IMR-90 (cell line): ENCODE data around the gene BTG2. TPM values are rescaled to one million over a fixed set of nuclear protein-coding genes. Genes with fewer than 3 reads are reported as not detected.
"Not testable (repeated sequence)": the region's sequence is repeated elsewhere in the genome, so short reads cannot be mapped to it uniquely, and the experiment has no call there.

Source experiments
- ATAC-seq: fragments of 200-7000 bp; cut with Tn5 transposase; 2 replicates; pipeline ENCODE4 v1.9.1; 2020; ENCODE audit warnings: low read depth, mild to moderate bottlenecking, moderate library complexity
- BruUV-seq: library from RNA; stranded (reverse); fragments of 400-500 nt; replicated peaks from 2 replicates; lab custom pipeline; 2021; lab: Mats Ljungman, UMichigan
- CTCF ChIA-PET: fragments of 300-600 bp; formaldehyde crosslinking; extraction: SDS; loops from one replicate; lab custom pipeline; 2021; ENCODE audit warnings: antibody characterized with exemption; lab: Yijun Ruan, JAX
- POLR2A ChIA-PET: fragments of 300-600 bp; sonication (Branson Sonifier 250); formaldehyde crosslinking; loops from one replicate; lab custom pipeline; 2022; ENCODE audit warnings: antibody characterized with exemption; ENCODE audit not compliant: unreplicated experiment; lab: Charles Lee
- DNase-seq: peaks from one replicate; pipeline ENCODE4 v3.0.0; 2013
- H2AFZ ChIP-seq: replicated peaks from 2 replicates; pipeline ENCODE3; 2013; ENCODE audit warnings: low read length, mild to moderate bottlenecking; ENCODE audit not compliant: poor library complexity
- H2AK5ac ChIP-seq: 2 replicates; pipeline ENCODE4 v1.6.1; 2013; ENCODE audit warnings: low read depth, low read length, inconsistent platforms
- H2AK9ac ChIP-seq: replicated peaks from 2 replicates; pipeline ENCODE3; 2013; ENCODE audit warnings: mild to moderate bottlenecking, low read depth, low read length, moderate library complexity; ENCODE audit not compliant: poor library complexity
- H2BK120ac ChIP-seq: 2 replicates; pipeline ENCODE4 v1.6.1; 2013; ENCODE audit warnings: low read depth, low read length, inconsistent platforms
- H2BK15ac ChIP-seq: 3 replicates; pipeline ENCODE4 v1.6.1; 2013; ENCODE audit warnings: low read depth, low read length, inconsistent platforms
- H2BK20ac ChIP-seq: 2 replicates; pipeline ENCODE4 v1.6.1; 2013; ENCODE audit warnings: low read depth, mild to moderate bottlenecking, inconsistent platforms, low read length, moderate library complexity
- H2BK5ac ChIP-seq: 2 replicates; pipeline ENCODE4 v1.6.1; 2013; ENCODE audit warnings: mild to moderate bottlenecking, low read depth, low read length, inconsistent platforms; ENCODE audit not compliant: poor library complexity, severe bottlenecking
- H3K14ac ChIP-seq: replicated peaks from 2 replicates; pipeline ENCODE4 v1.6.1; 2013; ENCODE audit warnings: low read depth, low read length, inconsistent platforms
- H3K18ac ChIP-seq: 2 replicates; pipeline ENCODE4 v1.6.1; 2013; ENCODE audit warnings: low read depth, low read length, control low read depth
- H3K23ac ChIP-seq: 2 replicates; pipeline ENCODE4 v1.6.1; 2013; ENCODE audit warnings: low read depth, low read length, inconsistent platforms
- H3K27ac ChIP-seq: 2 replicates; pipeline ENCODE4 v1.5.1; 2013; ENCODE audit warnings: mild to moderate bottlenecking, control low read depth, low read length; ENCODE audit not compliant: insufficient read depth
- H3K27me3 ChIP-seq: 2 replicates; pipeline ENCODE4 v1.6.1; 2013; ENCODE audit warnings: low read length; ENCODE audit not compliant: control insufficient read depth, insufficient read depth
- H3K36me3 ChIP-seq: 2 replicates; pipeline ENCODE4 v1.6.1; 2013; ENCODE audit warnings: low read length, mixed read lengths; ENCODE audit not compliant: control insufficient read depth, insufficient read depth
- H3K4ac ChIP-seq: 2 replicates; pipeline ENCODE4 v1.6.1; 2013; ENCODE audit warnings: low read depth, low read length, inconsistent platforms
- H3K4me1 ChIP-seq: 2 replicates; pipeline ENCODE4 v1.6.1; 2013; ENCODE audit warnings: low read length, mixed read lengths; ENCODE audit not compliant: control insufficient read depth, insufficient read depth
- H3K4me2 ChIP-seq: 2 replicates; pipeline ENCODE4 v1.6.1; 2013; ENCODE audit warnings: low read depth, mild to moderate bottlenecking, control low read depth, low read length, moderate library complexity
- H3K4me3 ChIP-seq: 2 replicates; pipeline ENCODE4 v1.5.1; 2013; ENCODE audit warnings: low read depth, mild to moderate bottlenecking, control low read depth, low read length, moderate library complexity; ENCODE audit not compliant: insufficient read depth
- H3K56ac ChIP-seq: 2 replicates; pipeline ENCODE4 v1.6.1; 2013; ENCODE audit warnings: low read length, inconsistent platforms; ENCODE audit not compliant: insufficient read depth; ENCODE audit errors: extremely low read depth
- H3K79me1 ChIP-seq, 2 experiments: 2 replicates each; pipeline ENCODE4 v1.6.1; 2013; ENCODE audit warnings: low read length in 2 of 2, inconsistent platforms in 1 of 2, low read depth in 1 of 2
- H3K9ac ChIP-seq: 2 replicates; pipeline ENCODE4 v1.6.1; 2013; ENCODE audit warnings: low read depth, low read length, control low read depth
- H3K9me1 ChIP-seq: 2 replicates; pipeline ENCODE4 v1.6.1; 2013; ENCODE audit warnings: low read length, inconsistent platforms; ENCODE audit not compliant: insufficient read depth
- H3K9me3 ChIP-seq: 2 replicates; pipeline ENCODE4 v1.6.1; 2013; ENCODE audit warnings: low read length; ENCODE audit not compliant: control insufficient read depth, insufficient read depth
- H4K20me1 ChIP-seq: 2 replicates; pipeline ENCODE4 v1.6.1; 2013; ENCODE audit warnings: low read length, inconsistent platforms; ENCODE audit not compliant: insufficient read depth
- H4K5ac ChIP-seq: 2 replicates; pipeline ENCODE4 v1.6.1; 2013; ENCODE audit warnings: mild to moderate bottlenecking, low read depth, low read length, control low read depth
- H4K8ac ChIP-seq, 2 experiments: 2 replicates each; pipeline ENCODE4 v1.6.1; 2013; ENCODE audit warnings: low read depth in 2 of 2, low read length in 2 of 2, control low read depth in 1 of 2, inconsistent platforms in 1 of 2
- H4K91ac ChIP-seq: 2 replicates; pipeline ENCODE4 v1.6.1; 2013; ENCODE audit warnings: low read depth, low read length, inconsistent platforms; ENCODE audit not compliant: insufficient read depth
- WGBS, 2 experiments: methylation state at CpG; one replicate each; pipeline versions ENCODE4 v1.1.5 to v1.1.7; 2013; ENCODE audit warnings: missing lambda C conversion rate in 2 of 2; ENCODE audit not compliant: insufficient read length in 1 of 2; ENCODE audit errors: extremely low coverage in 2 of 2; 5-methylcytosine and 5-hydroxymethylcytosine counted together
- dilution Hi-C: fragments of 300-500 bp; cut with HindIII; formaldehyde crosslinking; loops from one replicate; pipeline ENCODE4 v1.14.3; 2018; ENCODE audit warnings: low sequenced_read_pairs; ENCODE audit not compliant: unreplicated experiment
- in situ Hi-C: fragments of 300-500 bp; cut with MboI; formaldehyde crosslinking; loops from 3 replicates; pipeline ENCODE4 v1.14.3; 2019; ENCODE audit warnings: low sequenced_read_pairs, inconsistent platforms, mixed read lengths
- intact Hi-C: fragments of 100-400 bp; cut with micrococcal nuclease; formaldehyde crosslinking; loops from 2 replicates; pipeline ENCODE4 v1.10.0; 2022
- polyA plus RNA-seq, 3 experiments: library from polyadenylated mRNA; depleted of rRNA; stranded (reverse); fragments of >200 nt; gene quantifications; 2 replicates each; pipeline ENCODE4 v1.2.3, GENCODE V29; 2012; ENCODE audit warnings: low replicate concordance in 1 of 3
- total RNA-seq: library from RNA; depleted of rRNA; stranded (reverse); fragments of >200 nt; gene quantifications from 2 replicates; pipeline ENCODE4 v1.2.3, GENCODE V29; 2012

BTG2 gene
- total and polyA plus RNA-seq, 2 of the 4 experiments (the other 2 are of a cell fraction) = 8.4 to 18.8 TPM

DNA sequence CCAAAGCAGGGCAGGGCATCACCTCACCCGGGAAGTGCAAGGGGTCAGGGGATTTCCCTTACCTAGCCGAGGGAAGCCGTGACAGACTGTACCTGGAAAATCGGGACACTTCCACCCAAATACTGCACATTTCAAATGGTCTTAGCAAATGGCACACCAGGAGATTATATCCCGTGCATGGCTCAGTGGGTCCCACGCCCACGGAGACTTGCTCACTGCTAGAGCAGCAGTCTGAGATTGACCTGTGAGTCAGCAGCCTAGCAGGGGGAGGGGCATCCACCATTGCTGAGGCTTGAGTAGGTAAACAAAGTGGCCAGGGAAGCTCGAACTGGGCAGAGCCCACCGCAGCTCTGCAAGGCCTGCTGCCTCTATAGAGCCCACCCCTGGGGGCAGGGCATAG lies 48.7 kb upstream of the BTG2 start:
- H3K18ac ChIP-seq, H3K9ac ChIP-seq, H2BK20ac ChIP-seq, H3K9me1 ChIP-seq, CTCF ChIA-PET, dilution Hi-C loops, H3K4me3 ChIP-seq, H4K20me1 ChIP-seq, H2BK15ac ChIP-seq, H3K27ac ChIP-seq, H3K56ac ChIP-seq, H3K79me1 ChIP-seq, H2AK9ac ChIP-seq, H4K8ac ChIP-seq, H3K36me3 ChIP-seq, ATAC-seq, H3K4me1 ChIP-seq, BruUV-seq, H2BK5ac ChIP-seq, H4K91ac ChIP-seq, in situ Hi-C loops, H3K4ac ChIP-seq, H3K14ac ChIP-seq, H3K4me2 ChIP-seq, H3K23ac ChIP-seq, H3K27me3 ChIP-seq, H2BK120ac ChIP-seq, H3K9me3 ChIP-seq, H2AFZ ChIP-seq, H2AK5ac ChIP-seq, H4K5ac ChIP-seq, DNase-seq, intact Hi-C loops: not testable (repeated sequence)
- POLR2A ChIA-PET = interaction anchor here (0.6 kb wide), 1 partner anchor 10 kb away, joined by 3 read pairs; no protein-coding TSS in a partner anchor
- WGBS, 2 experiments = 76% methylated on average over 3 of the region's 9 CpGs; no CpG with 5 or more reads in 1 of the 2 experiments
